Stimulated activated CD8-positive, alpha-beta memory T cell treated with anti-CD3 and anti-CD28 coated beads, Interleukin-12 subunit alpha, Interleukin-12 subunit beta, amount 100 ng/mL, for 24 hours (primary cell): ENCODE measurements around the gene NPPC.

Experiments used
- DNase-seq: peaks from one replicate; pipeline ENCODE4 v3.0.0-alpha.2; 2020; ENCODE audit errors: extremely low read depth

Gene NPPC

DNA sequence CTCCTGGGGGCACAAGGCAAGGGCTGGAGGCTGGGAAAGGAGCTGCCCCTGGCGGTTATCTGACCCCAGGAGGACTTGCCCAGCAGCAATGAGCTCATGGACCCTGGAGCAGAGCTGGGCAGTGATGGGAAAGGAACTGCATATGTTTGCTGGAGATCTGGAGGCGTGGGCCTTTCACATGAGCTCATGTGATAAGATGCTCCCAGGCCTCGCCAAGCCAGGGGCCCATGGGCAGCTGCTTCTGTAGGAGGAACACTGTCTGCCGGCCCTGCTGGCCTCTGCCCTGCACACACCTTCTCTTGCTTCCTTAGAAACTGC, 9.0 kb upstream of the NPPC start:
- DNase-seq: no peak

DNA sequence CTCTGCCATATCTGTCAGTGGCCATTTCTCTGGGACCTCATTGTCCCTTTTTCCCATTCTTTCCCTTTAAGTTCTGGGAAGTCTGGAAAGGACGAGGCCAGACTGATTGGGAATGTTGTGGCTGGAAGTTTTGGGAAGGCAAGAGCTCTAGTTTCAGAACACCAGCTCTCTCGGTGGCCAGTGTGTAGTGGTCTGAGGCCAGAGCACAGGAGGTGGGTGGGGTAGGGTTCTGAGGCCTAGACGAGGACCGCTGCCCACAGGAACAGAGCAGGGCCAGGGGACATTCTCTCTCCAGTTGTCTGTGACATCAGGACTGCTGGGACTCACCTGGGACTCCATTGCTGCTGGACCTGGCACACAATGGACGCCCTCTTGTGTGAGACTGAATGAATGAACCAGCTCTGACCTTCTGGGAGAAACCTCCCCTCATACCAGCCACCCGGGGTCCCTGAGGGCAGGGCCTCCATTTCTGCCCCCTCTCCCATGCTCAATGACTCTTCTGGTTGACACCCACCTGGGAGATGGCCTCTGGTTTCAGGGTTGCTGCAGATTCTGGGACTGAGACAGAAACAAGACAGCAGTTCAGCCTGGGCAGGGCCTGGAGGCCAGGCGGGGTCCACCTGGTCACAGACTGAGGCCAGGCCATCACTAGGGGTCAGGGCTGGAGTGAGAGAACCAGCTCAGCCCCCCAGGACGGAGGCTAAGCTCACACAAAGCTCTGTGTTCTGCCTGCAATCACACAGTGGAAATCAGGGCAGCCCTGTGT, 8.4 kb upstream of the NPPC start:
- no peak for DNase-seq

DNA sequence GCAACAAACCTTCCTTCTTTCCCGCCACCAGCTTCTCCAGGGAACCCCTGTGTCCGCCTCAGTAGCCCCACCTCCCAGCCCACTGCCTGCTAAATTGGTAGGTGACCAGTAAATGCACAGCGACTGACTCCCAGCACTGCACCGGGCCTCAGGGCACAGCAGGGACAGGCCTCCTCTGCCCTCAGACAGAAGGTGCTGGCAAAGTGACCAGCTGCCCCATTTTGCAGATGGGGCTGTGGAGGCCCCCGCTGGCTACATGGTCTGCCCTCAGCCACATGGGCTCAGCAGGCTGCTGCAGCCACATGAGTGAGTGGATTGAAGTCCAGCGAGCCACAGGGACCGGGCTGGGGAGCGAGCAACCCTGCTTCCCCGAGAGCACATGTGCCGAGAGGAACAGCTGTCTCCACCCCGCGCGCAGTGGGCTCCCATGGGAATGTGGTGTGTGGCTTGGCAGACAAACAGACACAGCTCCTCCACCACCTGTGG, 7.8 kb upstream of the NPPC start:
- DNase-seq: no peak

DNA sequence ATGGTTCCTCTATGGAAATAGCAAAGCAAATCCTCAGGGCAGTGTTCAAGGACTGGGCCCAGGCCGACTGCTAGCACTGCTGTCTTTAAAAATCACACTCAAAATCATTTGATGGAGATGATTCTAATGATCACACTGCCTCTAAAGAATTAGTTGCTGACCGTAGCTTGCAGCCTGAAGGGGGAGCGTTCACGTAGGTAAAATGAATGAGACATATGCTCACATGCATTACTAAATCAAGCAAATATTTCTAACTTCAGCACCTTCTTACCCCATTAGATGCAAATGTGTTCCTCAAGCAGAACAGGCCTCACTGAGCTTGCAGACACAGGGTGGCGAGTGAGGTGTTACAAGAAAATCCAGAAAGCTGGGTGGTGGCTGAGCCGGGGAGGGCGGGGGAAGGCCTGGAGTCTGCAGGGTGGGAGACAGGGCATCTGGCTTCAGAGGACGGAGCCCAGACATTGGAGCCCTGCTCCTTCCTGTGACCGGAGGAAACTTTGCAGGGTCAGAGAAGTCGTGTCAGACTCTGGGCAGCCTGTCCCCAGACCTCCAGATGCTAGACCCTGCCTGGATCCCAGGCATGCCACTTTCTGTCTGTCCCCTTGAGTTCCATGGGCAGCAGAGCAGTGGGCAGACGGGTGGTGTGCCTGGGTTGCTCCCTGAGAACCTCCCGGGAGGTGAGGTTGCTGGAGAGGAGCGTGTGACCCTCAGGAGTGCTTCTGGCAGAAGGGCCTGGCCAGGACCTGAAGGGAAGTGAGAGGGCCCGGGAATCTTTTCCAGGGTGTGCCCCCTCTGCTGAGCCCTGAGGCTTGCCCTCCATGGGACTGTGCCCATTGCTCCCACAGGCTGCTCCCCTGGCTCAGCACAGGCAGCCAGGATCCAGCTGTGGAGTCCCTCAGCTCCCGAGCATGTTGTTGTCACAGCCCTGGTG, 7.1 kb upstream of the NPPC start:
- no peak for DNase-seq

DNA sequence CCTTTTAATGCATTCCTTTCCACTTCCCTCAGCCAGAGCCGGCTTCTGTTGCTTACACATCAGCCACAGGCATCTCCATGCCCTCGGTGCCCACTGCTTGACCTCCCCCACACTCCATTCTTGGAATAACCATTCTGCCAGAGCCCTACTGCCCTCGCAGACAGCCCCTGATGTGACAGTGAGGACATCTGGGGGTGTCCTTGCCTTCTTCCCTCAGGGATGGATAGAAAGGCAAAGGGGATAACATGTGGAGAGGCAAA, 6.4 kb upstream of the NPPC start:
- no peak for DNase-seq

DNA sequence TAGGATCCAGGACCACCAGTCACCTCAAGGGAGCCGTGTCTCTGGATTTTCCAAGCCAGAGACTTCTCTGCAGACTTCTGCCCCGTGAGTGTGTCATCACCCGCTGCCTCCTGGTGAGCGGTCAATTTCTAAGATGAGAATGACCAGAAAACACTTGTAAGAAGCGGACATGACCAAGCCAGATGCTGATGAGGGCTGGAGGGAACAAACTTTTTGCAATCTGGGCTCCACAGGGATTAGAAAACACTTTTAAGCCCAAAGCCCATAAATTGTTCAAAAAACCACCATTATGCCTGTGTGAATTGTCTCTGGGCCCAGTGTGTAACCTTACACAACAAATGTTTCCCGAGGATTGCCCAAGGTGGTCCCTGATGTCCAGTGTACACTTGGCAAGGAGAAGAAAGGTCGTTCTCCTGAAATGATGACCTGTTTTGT, 5.3 kb upstream of the NPPC start:
- no peak for DNase-seq

DNA sequence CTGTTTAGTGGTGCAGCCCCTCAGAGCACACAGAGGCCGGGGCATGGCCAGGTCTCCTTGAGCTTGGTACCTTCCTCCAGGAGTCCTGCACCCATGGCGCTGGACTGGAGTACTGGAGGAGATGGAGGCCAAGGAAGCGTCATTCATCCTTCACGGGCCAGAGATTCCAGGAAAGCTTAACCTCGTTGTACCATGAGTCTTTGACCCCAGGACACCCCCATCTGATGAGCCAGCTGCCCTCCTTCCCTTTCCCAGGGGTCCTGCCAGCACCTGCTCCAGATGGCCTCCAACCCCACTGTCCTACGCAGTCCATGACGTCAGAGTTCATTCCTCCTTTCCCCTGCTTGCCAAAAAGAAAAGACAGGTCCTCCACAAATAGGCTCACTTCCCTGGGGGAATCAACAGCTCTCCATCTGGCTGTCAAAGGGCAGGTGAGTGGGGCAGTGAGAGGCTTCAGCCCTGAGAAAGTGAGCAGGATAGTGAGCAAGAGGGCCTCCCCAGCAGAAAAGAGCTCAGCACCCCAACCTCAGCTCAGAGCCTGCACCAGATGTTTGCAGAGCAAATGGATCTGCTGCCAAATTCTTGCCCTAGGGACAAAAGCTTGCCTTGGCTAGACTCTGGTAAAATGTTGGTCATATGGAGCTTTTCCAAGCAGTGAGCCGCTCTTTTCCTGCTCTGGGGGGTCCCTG, 4.5 kb upstream of the NPPC start:
- no peak for DNase-seq

DNA sequence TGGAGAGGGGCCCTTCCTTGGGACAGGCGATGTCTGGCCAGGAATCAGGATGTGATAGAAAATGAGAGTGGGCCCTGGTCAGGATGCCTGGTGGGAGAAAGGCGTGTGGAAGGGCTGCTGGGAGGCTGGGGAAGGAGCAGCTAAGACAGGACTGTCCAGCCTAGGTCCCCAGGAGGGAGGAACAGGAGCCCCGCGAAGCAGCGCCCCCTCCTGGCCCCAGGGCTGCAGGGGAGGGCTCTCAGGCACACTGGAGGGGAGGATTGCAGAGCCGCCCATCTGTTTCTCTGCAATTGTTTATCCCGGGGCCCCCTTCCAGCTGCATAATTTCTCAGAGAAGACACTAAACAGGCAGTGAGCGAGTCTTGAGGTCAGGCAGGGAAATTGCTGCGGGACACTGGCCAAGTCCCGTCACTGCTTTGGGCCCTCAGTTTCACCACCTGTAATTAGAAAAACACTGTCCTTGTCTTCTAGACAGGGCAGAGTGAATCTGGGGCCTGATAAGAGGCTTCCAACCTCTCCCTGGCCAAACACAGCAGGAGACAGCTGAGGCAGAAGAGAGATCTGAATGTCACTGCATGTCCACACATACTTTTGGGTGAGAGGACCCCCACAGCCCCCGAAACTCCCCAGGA, 3.9 kb upstream of the NPPC start:
- DNase-seq: no peak

DNA sequence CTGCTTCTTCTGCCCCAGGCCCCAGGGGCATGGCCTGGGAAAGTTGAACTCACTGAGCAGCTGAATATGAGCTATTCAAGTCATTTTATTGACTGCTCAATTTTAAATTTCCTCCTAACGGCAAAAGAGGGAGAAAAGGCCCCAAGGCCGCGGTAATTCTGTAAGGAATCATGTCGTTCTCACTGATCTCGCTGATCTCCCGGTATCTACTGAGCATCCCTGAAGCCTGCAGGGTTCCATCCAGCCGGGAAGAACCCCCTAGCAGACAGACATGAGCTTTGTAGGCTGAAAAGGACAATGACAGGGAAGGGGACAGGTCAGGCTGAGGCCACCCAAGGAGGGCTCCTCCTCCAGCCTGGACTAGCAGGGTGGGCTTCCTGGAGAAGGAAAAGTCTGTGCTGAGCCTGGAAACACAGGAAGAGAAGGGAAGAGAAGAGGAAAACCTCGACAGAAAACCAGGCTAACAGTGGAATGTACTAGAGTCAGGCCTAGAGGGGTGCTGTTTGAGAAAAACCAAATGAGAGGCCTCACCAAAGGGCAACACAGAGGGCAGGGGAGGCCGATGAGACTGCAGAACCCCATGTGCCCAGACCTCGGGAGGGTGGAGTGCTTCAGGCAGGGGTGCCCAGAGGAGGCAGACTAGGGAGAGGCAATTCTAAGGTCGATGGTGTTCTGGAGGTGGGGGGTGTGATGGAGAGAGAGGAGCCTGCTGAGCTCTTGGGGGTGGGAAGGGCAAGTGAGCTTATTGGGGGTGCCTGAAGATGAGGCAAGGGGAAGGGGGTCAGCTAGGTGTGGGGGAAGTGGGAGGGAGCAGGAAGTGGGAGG, 2.9 kb upstream of the NPPC start:
- no peak for DNase-seq

DNA sequence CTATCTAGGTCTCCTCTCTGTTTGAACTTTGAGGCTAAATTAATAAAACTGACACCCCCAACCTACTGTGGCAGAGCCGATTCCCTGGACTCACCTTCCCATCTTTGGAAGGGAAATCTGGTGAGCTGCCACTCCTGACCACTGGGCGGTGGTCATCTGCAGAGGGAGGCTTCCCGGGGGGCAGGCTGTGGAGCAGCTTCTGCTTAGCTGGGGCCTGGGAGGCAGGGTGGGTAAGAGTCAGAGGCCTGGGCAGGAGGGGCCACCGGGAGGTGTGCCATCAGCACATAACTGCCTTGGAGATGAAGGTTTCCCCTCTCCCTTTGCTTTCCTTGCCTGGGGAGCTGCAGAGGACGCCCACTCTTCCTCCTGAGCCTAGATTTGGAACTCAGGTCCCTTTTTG, 2.3 kb upstream of the NPPC start:
- DNase-seq: no peak

DNA sequence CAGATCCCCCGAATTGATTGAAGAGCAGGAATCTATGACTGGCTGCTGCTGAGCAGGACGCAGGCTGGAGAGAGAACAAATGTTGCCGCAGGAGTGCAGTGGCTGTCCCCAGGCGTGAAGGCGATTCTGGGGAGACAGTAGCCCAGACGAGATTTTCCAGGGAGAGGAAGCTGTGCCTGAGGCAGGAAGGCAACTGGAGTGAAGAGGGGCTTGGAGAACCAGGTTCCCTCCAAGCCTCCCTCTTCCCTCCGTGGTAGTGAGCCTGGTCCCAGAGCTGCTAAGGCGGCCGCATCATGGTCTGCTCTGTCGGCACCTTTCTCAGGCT, 1.3 kb upstream of the NPPC start:
- no peak for DNase-seq

DNA sequence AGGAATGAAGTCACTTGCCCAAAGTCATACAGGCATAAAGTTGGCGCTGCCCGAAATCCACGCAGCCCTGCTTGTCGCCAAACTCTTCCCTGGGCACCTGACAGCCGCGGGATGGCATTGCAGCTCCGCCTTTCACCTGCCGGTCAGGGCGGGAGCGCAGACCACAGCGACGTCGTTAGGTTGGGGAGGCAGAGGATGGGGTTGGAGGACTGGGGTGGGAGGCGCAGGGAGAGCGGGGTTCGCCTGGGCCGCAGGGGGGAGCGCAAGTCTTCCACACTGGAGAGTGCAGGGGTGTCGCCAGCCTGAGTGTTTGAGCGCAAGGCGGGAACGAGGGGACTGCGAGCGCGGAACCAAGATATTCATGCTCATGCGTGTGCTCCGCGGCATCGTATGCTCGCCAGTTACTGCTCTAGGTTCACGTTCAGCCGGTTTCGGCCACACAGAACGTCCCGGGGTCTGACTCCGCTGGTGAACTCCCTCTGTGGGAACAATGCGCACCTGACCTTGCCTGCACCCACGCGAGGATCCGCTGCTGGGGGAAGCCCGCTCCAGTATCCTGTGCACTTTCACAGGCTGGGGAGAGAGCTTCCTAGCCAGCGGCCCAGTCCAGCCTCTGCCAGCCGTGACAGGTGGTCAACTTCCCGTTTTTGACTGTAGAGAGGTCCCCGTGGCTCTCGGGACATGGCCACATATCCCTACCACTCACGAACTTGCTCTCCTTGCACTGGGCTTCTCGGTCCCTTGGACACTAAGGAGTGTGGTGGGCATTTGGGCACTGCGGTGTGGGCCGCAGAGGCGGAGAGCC, 767 bp upstream of the NPPC start:
- DNase-seq: no peak

DNA sequence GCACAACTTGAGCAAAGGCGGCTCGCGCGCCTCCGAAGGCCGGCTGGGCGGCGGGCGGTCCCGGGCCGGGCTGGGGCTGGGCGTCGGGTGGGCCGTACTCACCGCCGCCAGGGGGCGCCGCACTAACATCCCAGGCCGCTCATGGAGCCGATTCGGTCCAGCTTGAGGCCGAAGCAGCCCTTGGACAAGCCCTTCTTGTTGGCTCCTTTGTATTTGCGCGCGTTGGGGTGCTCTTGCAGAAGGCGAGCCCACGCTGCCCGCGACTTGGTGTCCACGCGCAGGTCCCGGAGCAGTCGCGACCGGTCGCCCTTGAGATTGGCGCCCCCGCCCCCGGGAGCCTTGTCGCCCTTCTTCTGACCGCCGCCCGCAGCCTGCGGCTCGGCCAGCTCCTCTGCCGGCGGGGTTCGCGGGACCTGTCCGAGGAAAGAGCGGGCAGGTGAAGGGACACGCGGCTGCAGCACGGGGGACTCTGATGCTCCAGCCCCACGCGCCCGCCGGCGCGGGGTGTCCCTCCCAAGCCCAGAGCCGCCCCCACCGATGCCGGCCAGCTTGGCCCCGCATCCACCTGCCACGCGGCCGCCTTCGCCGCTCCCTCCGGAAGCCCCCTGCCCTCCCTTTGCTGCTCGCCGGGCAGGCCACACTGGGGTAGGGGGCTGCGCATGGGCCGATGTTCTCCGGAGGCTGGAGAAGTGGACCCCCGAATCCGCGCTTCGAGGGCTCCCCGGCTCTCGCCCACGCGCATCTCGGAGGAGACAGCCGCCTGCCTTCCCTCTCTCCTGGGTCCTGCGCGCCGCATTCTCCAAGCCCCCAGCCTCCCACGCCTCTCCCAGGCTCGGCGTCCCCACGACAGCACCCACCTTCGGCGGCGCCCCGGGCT, 655 bp downstream of the NPPC start:
- DNase-seq: peak; percentile 31

DNA sequence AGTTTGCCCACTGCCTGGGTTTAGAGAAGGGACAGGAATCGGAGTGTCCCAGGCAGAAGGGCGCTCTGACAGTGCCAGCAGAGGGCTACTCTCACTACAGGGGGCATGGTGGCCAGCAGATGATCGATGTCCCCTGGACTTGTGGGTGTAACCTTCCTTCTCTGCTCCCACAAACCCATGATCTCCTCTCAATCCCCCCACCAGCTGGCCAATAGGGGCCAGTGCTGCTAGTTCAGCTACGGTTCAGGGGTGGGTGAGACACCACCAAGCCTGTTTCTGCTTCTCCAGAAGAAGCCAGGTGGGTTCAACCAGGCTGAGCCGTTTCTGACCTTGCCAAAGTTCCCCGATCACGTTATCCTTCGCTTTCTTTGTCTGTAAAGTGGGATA, 1.3 kb downstream of the NPPC start:
- no peak for DNase-seq

DNA sequence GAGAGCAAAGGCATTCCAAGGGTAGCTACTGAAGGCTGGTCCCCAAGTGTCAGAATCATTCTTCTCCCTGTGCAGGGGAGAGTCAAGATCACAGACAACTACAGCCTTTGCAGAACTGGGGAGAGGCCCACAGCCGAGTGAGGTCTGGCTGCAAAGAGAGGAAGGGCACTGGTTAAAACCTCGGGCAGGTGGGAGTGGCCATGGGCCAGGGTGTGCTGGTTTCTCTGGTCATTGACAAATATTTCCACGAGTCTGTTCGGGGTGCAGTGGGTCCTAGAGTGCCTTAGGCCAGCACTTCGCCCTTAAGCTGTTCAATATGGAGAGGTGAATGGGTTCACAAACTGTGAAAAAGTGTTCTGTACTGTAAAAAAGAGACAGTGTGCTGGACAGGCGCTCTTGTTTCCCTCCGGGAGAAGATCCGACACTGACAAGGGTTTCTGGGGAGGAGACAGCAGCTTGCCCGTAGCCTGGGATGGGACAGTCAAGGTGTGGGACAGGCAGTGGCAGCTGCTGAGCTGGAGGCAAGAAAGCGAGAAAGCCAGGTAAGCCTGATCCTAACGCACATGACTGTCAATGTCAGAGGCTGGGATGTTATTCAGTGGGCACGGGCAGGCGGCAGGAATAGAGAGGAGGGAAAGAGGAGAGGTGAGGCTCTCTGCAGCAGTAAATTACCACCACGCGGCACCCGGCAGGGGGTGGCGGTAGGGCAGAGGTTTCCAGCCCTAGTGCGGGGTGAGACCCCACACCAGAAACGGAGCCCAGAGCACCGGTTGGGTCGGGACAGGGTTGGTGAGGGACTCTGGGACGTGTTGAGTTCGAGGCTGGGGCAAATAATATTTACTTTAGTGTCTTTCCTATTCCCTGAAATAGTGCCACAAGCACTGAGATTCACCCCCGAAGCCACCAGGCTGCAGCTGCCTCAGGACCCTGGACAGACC, 2.0 kb downstream of the NPPC start:
- DNase-seq: no peak

DNA sequence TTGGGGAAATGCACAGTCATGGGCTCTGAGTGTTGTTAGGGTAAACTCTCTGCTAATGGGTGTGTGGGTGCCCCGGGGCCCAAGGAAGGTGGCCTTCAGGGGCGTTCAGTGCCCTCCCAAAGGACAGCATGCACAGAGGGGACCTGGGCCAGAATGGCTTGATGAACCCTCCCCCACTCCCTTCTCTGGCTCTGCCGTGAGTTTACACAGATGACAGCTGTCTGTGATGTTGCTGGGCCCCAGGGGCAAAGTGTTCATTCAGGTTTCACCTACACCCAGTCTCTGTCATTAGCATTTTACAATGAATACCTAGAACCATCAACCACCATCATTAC, 3.2 kb downstream of the NPPC start:
- DNase-seq: no peak

DNA sequence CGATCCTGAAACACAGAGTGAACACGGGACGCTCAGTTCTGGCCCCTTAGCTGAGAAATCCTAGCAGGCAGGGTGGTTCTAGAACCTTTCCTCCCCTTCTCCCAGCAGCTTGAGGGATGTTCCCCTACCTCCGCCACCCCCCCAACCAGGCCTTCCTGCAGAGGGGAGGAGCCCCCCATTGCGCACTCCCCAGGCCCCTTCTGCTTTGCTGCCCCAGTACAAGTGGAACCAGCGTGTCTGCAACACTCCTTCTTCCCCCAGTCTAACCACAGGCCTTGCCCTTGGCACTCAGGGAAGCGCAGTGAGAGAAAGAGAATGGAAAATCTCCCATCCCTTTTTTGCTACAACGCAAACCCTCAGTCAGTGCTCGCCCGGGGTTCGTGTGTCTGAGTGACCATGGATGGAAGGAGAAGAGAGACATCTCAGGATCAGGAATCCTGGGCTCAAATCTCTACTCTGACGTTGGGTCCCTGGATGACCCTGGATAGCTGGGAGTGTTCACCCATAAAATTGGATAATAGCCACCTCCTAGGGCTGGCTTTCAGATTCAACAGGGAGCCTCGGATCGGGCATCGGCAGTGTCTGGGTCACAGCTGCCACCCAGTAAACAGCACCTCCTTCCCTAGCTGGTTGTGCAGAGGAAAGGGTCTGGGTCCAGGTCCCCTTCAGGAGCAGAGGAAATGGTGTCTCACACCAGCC, 3.7 kb downstream of the NPPC start:
- no peak for DNase-seq

DNA sequence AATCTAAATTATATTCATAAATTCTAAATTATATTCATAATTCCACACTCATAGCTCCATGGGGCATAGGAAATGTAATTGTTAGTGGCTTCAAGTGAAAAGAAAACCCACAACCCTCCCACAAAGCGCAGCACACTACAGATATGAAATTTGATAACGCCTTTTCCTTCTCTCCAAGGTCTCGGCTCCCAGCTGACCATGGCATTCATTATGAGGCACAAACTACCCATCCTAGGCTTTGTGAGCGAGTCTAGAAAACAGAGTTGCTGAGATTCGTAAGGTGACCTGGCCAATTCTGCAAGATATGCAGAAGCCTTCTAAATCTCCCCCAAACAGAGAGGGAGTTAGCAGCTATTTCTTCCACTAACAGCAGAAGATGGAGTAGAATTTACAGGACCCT, 5.4 kb downstream of the NPPC start:
- DNase-seq: no peak
